GM19397 (cell line): Measurements from ENCODE around the gene FGF18.
"Not testable (repeated sequence)": the region's sequence is repeated elsewhere in the genome, so short reads cannot be mapped to it uniquely, and the experiment has no call there.

Experiments used
- ATAC-seq: cut with Tn5 transposase; IDR thresholded peaks from one replicate; pipeline ENCODE4 v1.9.1; 2021; ENCODE audit warnings: mild to moderate bottlenecking, moderate library complexity; ENCODE audit not compliant: unreplicated experiment

The FGF18 gene

DNA sequence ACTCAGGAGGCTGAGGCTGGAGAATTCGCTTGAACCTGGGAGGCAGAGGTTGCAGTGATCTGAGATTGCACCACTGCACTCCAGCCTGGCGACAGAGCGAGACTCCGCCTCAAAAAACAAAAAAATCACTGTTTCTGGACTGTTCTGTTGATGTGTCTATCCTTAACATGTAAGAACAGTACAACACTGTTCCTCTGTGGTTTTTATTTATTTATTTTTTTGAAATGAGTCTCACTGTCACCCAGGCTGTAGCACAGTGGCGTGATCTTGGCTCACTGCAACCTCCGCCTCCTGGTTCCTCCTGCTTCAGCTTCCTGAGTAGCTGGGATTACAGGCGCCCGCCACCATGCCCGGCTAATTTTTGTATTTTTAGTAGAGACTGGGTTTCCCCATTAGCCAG is 20.8 kb upstream of the FGF18 start:
- not testable (repeated sequence) for ATAC-seq

- ATAC-seq, result no peak
Observed at GRCh38 chr5:171400169-171400568, 19.3 kb upstream of the FGF18 start.

DNA sequence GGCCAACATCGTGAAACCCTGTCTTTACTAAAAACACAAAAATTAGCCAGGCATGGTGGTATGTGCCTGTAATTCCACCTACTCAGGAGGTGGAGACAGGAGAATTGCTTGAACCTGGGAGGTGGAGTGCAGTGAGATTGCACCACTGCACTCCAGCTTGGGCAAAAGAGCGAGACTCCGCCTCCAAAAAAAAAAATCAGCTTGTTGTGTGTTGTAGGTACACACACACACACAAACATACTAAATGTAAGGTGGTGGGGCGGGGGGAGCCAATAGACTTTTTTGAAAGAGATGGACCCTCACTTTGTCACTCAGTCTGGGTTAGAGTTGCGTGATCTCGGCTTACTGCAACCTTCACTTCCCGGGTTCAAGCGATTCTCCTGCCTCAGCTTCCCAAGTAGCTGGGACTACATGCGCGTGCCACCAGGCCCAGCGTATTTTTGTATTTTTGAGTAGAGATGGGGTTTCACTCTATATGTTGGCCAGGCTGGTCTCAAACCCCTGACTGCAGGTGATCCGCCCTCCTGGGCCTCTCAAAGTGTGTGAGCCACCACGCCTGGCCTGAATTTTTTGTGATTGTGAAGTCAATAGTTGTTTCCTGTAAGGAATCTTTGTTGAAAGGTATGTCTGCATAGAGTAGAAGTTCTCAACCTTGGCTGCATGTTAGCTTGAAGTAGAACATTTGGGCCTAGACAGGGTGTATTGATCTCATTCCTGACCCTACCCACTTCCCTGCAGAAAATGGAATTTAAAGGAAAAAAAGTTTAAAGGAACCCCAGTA is 18.1 kb upstream of the FGF18 start:
- no peak for ATAC-seq

DNA sequence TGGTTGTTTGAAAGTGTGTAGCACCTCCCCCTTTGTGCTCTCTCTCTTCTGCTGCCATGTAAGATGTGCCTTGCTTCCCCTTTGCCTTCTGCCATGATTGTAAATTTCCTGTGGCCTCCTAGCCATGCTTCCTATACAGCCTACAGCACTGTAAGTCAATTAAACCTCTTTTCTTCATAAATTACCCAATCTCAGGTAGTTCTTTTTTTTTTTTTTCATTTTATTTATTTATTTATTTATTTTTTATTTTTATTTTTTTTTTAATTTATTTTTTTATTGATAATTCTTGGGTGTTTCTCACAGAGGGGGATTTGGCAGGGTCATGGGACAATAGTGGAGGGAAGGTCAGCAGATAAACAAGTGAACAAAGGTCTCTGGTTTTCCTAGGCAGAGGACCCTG is 16.7 kb upstream of the FGF18 start:
- ATAC-seq, result not testable (repeated sequence)

DNA sequence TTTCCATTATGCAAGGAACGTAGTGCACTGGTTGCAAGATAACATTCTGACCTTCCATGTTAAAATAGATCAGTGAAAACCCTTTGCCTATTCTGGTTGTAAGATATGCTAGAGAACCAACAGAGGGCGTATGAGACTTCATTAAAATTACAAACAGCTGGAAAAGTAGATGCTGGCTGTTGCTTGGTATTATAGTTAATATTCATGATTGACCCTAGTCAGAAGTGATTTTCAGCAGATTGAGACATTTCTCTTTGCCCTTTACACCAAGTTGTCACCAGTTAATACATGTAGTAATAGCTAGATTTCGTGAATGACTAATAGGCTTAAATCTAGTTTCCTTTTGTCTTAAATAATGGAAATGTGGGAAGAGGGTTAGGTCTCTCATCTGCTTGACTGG is 13.8 kb upstream of the FGF18 start:
- ATAC-seq, result no peak

DNA sequence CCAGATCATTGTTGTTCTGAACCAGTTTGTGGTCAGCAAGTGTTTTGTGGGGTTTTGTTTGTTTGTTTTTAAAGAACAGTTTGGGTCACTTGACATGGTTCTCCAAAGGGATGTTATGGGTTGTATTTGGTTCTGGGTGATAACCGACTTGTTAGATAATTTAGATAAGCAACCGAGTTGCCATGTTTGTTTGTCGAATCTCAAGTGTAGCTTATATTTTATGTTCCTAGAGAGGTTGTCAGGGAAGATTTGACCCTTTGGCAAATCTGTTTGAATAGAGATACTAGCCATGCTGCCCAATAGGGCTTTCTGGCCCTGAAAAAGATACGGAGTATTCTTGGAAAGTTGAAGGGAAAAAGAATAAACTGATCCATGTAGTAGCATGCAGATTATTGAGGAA is 12.2 kb upstream of the FGF18 start:
- ATAC-seq, result no peak

DNA sequence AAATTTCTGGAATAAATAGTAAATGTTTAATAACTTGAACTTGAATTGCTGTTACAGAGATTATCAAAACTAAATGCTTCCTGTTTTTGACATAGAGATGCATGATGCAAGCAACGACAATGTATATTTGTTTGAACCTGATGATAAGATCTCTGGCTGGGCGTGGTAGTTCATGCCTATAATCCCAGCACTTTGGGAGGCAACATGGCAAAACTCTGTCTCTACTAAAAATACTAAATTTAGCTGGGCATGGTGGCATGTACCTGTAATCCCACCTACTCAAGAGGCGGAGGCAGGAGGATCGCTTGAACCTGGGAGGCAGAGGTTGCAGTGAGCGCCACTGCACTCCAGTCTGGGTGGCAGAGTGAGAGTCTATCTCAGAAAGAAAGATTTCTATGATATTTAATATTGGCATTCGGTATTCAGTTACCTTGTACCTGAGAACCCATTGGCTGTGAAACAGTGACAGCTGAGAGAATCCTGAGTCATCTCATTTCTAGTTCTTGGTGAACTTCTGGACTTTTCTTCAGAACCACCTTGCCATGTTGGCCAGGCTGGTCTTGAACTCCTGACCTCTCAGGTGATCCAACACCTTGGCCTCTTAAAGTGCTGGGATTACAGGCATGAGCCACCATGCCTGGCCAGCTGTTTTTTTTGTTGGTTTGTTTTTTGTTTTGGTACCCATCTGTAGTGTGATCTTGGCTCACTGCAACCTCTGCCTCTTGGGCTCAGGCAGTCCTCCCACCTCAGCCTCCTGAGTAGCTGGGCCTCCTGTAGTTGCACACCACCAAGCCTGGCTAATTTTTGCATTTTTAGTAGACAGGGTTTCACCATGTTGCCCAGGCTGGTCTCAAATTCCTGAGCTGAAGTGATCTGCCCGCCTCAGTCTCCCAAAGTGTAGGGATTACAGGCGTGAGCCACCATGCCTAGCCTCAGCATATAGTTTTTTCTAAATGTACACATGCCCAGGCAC is 10.0 kb upstream of the FGF18 start:
- ATAC-seq, result no peak

DNA sequence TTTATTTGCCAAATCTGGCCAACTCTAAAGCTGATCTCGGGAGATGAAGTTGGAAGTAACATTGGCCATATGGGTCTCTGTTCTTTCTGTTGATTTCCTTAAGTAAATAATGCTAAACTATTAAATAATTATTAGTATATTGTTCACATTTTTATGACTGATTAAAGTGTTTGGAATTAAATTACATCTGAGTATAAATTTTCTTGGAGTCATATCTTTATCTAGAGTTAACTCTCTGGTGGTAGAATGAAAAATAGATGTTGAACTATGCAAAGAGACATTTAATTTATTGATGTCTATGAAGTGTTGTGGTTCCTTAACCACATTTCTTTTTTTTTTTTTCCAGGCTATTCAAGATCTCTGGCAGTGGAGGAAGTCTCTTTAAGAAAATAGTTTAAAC is 9.3 kb upstream of the FGF18 start:
- ATAC-seq, result no peak

- ATAC-seq, result no peak
Observed at GRCh38 chr5:171412186-171412585, 7.3 kb upstream of the FGF18 start.

DNA sequence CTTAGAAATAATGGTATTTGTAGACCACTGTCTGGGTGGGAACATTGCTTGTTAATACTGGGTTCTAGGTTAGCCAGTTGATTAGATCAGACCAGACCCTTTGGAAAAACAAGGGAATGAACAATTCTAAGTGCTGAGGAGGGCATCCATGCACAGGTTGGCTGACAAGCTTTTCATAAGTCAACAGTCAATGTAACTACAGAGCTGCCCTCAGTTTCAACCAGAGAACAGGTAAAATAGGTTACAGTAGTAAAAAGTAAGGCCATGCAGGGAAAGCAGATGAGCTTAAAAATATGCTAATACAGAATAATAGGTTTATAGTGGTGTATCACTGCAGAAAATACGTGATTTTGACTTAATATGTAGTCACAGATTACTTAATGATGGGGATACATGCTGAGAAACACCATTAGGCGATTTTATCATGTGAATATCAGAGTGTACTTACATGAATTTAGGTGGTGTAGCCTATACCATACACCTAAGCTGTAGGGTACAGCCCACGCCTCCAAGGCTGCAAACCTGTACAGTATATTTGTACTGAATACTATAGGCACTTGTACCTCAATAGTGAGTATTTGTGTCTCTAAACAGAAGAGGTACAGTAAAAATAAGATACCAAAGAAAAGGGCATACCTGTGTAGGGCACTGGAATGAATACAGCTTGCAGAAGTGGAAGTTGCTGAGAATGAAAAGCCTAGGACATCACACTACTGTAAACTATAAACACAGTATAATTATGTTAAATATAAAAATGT is 6.1 kb upstream of the FGF18 start:
- no peak for ATAC-seq

DNA sequence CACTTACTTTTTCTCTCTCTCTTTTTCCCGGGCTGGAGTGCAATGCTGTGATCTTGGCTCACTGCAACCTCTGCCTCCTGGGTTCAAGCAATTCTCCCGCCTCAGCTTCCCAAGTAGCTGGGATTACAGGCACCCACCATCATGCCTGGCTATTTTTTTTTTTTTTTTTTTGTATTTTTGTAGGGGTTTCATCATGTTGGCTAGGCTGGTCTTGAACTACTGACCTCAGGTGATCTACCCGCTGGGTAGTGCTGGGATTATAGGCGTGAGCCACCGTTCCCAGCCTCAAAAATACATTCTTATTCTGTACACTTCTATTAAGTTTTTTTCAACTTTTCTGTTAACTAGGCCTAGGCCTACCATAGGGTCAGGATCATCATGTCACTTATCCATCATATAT is 5.5 kb upstream of the FGF18 start:
- ATAC-seq, result not testable (repeated sequence)

DNA sequence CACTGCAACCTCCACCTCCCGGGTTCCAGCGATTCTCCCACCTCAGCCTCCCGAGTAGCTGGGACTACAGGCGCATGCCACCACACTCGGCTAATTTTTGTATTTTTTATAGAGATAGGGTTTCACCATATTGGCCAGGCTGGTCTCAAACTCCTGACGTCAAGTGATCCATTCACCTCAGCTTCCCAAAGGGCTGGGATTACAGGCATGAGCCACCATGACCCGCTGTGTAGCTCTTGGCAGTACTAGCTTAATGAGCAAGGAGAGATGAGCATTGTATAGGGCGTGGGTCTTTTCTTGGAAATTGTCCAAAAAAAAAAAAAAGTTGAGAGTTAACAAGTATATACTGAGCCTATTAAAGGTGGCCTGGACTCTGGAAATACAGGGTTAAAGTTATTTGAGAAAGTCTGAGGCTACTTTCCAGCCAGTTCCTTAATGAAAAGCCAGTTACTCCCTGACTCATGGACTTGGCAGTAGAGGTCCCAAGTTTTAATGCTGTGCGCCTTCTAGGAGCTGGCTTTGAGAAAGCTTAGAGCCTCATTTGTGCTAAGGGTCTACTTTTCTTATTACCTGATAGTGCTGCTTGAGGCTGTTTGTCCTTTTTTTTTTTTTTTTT is 4.2 kb upstream of the FGF18 start:
- no peak for ATAC-seq

GRCh38 chr5:171416160-171417049 is 3.0 kb upstream of the FGF18 start:
- ATAC-seq, result no peak

DNA sequence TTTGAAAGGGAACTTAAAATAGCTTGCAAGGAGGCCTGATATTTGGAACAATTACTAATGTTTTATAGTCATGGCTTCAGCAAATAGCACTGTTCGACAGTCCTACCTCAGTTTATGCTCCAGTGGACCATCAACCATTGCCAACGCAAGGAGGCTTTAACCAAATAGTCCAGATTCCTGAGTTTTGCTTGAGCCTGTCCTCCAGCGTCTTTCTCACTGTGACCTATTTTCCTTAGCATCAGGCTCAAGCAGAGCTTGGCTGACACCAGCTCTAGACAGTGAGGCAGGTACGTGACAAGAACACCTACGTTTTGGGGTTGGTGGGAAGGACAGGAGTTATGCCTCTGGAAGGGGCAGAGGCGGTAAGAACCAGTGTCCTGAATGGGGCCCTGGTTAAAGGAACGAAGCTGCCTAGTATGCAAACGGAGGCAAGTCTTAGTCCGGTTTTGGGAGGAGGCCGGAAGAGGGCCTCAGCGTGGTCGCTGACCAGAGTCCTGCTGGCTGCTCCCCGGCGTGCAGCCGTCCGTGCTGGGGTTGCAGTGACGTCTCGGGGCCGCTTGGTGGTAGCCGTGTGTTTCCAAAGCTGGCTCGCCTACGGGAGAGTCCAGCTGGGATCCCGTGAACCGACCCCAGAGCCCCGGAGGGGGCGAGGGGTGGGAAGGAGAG is 998 bp upstream of the FGF18 start:
- ATAC-seq, result peak; percentile 61

- peak; percentile 28 for ATAC-seq
Observed at GRCh38 chr5:171419688-171420430, 412 bp downstream of the FGF18 start.

DNA sequence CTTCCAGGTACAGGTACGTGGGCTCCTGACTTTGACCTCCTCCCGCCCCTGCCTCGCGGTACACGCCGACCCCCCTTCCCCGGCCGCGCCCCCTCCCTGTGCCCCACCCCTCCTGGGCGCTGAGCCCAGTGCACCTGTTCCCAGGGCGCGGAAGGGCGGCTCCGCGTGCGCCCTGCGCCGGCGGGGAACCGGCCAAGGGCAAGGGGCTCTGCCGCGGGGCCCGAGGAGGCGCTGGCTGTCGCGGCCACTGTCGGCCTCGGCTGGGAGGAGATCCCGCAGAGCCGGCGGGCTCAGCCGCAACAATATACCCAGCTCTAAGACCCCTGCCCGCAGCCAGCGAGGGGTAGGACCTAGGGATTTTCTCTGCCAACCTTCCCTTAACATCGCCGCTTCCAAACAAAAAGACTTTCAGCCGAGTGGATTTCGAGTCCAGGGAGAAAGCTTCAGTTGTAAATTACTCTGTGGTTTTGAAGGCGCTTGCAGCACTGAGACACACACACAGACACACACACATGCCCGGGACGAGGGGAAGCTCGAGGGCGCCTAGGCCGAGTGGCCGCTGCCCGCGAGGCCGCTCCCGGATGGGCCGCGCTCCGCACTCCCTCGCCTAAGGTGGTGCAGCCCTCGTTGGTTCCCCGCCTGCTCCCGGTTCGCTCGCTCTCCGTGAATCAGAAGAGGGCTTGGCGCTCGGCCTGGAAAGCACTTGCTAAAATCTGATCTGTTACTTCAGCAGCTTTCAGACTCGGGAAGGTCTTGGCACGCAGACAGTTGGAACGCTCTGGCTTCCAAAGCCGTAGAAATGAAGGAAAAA is 1.2 kb downstream of the FGF18 start:
- no peak for ATAC-seq

DNA sequence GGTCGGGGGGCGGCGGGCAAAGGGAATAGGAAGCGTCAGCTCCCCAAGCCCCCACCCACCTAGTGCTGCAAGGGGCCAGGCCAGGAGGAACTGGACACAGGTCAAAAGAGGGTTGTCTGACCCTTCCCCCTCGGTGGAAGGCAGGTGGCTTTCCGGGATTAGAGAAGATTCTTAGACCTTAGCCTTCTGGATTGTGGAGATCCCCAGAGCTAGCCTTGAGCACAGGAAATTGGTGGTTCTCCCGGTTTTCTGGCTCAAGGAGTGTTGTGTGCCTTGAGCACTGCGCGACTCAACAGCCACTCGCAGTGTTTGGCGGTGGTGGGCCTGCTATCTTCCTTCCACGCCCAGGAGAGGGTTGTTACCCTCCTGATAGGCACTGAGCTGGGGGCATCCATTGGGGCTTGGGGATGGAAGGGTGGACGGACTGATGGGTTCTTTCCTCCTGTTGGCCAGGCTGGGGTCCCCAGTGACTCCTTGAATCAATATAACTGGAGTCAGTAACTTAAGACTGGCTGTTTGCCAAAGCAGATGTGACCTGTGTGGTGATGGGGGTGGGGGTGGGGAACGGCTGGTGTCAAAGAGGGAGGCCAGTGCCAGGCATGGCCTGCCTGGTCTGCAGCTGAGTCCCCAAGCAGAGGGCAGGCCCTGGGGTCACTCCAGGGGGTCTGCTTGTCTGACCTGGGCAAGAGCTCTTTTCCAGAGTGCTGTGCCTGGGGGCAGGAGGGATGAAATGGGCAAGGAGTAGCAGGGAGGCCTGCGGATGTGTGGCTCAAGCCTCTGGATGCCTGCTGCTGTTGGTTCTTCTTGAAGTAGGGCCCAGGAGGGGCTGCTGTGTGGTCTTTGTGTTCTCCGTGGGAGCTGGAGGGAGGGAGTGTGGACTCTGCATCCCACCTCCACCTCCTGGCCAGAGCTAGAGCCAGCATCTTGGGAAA is 2.1 kb downstream of the FGF18 start:
- no peak for ATAC-seq
